Upper lobe of right lung (tissue), 1 donor: ENCODE results near the gene FAM117A. TPM values are rescaled to one million over a fixed set of nuclear protein-coding genes. Genes with fewer than 3 reads are reported as not detected.

Source experiments
- ATAC-seq: fragments of 200-7000 bp; cut with Tn5 transposase; one replicate; pipeline ENCODE4 v1.9.1; 2020; ENCODE audit warnings: mild to moderate bottlenecking, moderate library complexity
- DNase-seq: peaks from one replicate; pipeline ENCODE4 v3.0.0-alpha.2; 2020
- H3K27ac ChIP-seq: fragments of 200-600 bp; one replicate; pipeline ENCODE4 v1.8.0; 2022
- H3K27me3 ChIP-seq: fragments of 200-600 bp; one replicate; pipeline ENCODE4 v1.8.0; 2022; ENCODE audit warnings: mild to moderate bottlenecking
- H3K36me3 ChIP-seq: fragments of 200-600 bp; one replicate; pipeline ENCODE4 v1.8.0; 2022
- H3K4me1 ChIP-seq: fragments of 200-600 bp; one replicate; pipeline ENCODE4 v1.8.0; 2022
- H3K4me3 ChIP-seq: fragments of 200-600 bp; one replicate; pipeline ENCODE4 v1.8.0; 2022; ENCODE audit warnings: mild to moderate bottlenecking
- H3K9me3 ChIP-seq: fragments of 200-600 bp; one replicate; pipeline ENCODE4 v1.8.0; 2022
- intact Hi-C: fragments of 100-400 bp; cut with DNase I; formaldehyde crosslinking; loops from one replicate; pipeline ENCODE4 v1.11.0; 2022
- total RNA-seq: library from RNA; stranded (reverse); fragmentation: NEBNext Ultra II Directional; extraction: Animal tissue kit (Norgen Biotek cat#: 25700); gene quantifications from one replicate; pipeline ENCODE4 v1.2.1, GENCODE V29; 2021
- TF ChIP-seq, protein P1 (sequence below): fragments of 200-600 bp; IDR thresholded peaks from one replicate; pipeline ENCODE4 v1.8.0; 2022; ENCODE audit warnings: antibody characterized with exemption
- donor health status: DM: no; HTN: yes; CAD: no; lungs with severe emphysema.

Gene FAM117A
- total RNA-seq, 1 donor from 2014 or later: 11.8 TPM

DNA sequence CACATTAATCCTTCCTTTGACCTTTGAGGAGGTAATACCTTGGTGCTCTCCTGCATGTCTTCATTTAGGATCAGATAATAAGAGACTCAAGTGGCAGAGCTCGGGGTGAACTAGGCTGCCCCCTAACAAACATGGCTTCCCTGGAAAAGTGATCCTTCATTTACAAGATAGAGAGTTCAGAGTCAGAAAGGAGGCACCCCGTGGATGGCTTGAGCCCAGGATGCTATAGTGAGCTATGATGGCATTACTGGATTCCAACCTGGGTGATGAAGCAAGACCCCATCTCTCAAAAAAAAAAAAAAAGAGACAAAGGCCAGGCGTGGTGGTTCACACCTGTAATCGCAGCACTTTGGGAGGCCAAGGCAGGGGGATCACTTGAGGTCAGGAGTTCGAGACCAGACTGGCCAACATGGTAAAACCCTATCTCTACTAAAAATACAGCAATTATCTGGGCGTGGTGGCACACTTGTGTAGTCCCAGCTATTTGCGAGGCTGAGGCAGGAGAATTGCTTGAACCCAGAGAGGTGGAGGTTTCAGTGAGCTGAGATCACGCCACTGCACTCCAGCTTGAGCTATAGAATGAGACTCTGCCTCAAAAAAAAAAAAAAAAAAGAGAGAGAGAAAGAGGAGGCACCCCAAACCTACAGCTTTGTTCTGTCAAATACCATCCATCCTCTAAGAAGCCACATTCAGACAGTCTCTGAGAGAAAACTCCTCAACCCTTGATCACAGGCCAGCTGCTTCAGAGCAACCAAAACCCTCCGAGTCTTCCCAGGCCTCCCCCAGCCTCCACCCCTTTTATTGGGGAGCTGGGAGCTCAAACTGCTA is 7.4 kb downstream of the FAM117A start:
- intact Hi-C loops: no loop called here
- DNase-seq (no peak), ATAC-seq (no peak)
- Histone ChIP-seq H3K4me3 (no peak overlapping the region), H3K27ac (peak overlapping the region; percentile 36), H3K36me3 (no peaks in the 10 kb centered on the region), H3K9me3 (no peaks in the 10 kb centered on the region), H3K4me1 (peaks cover 4% of the 10 kb centered on the region), H3K27me3 (no peaks in the 10 kb centered on the region)
- TF ChIP-seq, protein P1, sequence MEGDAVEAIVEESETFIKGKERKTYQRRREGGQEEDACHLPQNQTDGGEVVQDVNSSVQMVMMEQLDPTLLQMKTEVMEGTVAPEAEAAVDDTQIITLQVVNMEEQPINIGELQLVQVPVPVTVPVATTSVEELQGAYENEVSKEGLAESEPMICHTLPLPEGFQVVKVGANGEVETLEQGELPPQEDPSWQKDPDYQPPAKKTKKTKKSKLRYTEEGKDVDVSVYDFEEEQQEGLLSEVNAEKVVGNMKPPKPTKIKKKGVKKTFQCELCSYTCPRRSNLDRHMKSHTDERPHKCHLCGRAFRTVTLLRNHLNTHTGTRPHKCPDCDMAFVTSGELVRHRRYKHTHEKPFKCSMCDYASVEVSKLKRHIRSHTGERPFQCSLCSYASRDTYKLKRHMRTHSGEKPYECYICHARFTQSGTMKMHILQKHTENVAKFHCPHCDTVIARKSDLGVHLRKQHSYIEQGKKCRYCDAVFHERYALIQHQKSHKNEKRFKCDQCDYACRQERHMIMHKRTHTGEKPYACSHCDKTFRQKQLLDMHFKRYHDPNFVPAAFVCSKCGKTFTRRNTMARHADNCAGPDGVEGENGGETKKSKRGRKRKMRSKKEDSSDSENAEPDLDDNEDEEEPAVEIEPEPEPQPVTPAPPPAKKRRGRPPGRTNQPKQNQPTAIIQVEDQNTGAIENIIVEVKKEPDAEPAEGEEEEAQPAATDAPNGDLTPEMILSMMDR: no peak

DNA sequence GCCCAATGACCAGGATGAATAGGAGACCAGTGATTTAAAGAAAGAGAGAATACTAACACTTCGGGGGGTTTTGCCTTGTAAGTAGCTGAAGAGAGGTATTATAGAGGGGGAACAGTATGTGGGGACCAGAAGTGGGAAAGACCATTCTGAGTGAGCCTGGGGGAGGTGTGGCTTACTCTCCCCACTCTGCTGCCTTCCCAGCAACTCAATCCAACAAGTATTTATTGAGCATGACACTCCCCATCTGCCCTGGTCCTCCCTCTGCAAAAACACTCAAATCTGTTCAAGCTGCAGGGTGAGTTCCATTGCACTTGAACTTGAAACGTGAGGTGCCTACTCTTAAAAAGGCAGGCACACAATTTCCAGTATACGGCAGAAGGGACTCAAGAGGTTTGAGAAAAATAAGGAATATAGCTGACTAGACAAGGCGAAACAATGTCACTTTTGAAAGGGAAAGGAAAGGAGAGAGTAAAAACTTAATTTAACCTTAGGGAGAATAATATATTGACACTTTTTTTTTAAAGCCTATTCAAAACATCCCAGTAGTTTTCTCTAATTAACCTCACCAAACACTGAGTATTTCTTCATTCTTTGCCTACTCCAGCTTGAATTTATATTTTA is 8.2 kb downstream of the FAM117A start:
- Histone ChIP-seq H3K4me1 (peaks cover 4% of the 10 kb centered on the region), H3K4me3 (no peak overlapping the region), H3K36me3 (no peaks in the 10 kb centered on the region), H3K27me3 (no peaks in the 10 kb centered on the region), H3K9me3 (no peaks in the 10 kb centered on the region), H3K27ac (peak overlapping the region; percentile 1)
- intact Hi-C loops: no loop called here
- ATAC-seq (peak; percentile 88), DNase-seq (no peak)
- TF ChIP-seq, protein P1: no peak

DNA sequence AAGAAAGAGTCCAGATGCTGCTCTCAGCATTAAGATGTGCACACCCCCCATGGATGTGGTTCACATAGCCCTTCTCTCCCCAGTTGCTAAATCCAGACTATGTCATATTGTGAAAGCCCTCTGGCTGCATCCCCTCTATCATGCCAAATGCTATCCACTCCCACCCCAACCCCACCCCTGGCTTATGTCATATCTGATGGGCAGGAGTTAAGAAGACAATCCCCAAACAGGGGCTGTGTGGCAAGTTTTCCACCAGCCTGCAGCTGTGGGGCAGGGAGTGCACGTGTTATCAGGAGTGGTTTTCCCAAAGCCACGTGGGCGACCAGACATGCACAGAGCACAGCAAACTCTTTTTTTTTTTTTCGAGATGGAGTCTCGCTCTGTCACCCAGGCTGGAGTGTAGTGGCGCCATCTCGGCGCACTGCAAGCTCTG is 10.0 kb downstream of the FAM117A start:
- intact Hi-C loops: no loop called here
- DNase-seq (no peak), ATAC-seq (no peak)
- Histone ChIP-seq H3K4me3 (no peak overlapping the region), H3K27ac (no peak overlapping the region), H3K27me3 (no peaks in the 10 kb centered on the region), H3K36me3 (no peaks in the 10 kb centered on the region), H3K9me3 (no peaks in the 10 kb centered on the region), H3K4me1 (peaks cover 4% of the 10 kb centered on the region)
- TF ChIP-seq, protein P1: no peak

DNA sequence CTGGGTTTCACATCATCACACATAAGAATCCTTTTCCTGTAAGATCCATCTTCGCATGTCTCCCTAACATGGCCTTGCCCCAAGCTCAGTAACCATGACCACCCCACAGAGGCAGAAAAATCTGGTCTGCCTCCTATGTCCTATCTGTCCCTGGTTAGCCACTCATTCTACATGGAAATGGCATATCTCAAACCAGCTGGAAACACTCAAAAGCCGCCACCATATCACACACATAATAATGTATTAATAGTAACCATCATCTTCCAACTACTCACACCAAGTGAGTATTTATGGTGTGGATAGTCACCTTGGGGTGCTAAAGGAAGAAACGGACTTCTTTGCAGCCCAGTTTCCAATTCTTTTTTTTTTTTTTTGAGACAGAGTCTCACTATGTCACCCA is 11.4 kb downstream of the FAM117A start:
- no peak for ATAC-seq
- Histone ChIP-seq H3K4me1 (peaks cover 4% of the 10 kb centered on the region), H3K4me3 (no peak overlapping the region), H3K36me3 (no peaks in the 10 kb centered on the region), H3K27ac (no peak overlapping the region), H3K27me3 (no peaks in the 10 kb centered on the region), H3K9me3 (no peaks in the 10 kb centered on the region)
- TF ChIP-seq, protein P1: no peak
- no peak for DNase-seq
- intact Hi-C loops: no loop called here

DNA sequence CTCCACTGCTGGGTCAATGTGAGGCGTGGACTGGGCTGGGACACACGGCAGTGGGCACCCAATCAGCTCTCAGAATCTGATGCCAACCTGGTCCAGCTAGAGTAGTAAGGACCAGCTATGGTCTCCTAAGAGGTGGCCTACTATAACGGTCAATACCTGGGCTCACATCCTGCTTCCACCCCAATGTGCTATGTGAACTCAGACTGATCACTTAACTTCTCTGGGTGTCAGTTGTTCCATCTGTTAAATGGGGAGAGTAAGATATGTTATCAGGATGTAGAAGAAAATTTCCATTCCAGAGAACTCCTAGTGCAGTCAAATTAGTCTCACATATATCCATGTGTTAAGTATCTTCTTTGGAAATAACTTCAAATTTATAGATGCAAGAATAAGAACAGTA is 14.2 kb downstream of the FAM117A start:
- Histone ChIP-seq H3K4me1 (peaks cover 15% of the 10 kb centered on the region), H3K4me3 (no peak overlapping the region), H3K9me3 (no peaks in the 10 kb centered on the region), H3K27me3 (no peaks in the 10 kb centered on the region), H3K27ac (no peak overlapping the region), H3K36me3 (no peaks in the 10 kb centered on the region)
- ATAC-seq (no peak), DNase-seq (no peak)
- TF ChIP-seq, protein P1: no peak
- intact Hi-C loops: no loop called here
